DMS79 treated with DMSO at 0.1 percent for 48 hours (cell line): ENCODE measurements around the gene EXD2.
"Not testable (repeated sequence)": the region's sequence is repeated elsewhere in the genome, so short reads cannot be mapped to it uniquely, and the experiment has no call there.

Experiments used
- DNase-seq: peaks from one replicate; lab custom pipeline; 2025; lab: John Stamatoyannopoulos, UW

The EXD2 gene

DNA sequence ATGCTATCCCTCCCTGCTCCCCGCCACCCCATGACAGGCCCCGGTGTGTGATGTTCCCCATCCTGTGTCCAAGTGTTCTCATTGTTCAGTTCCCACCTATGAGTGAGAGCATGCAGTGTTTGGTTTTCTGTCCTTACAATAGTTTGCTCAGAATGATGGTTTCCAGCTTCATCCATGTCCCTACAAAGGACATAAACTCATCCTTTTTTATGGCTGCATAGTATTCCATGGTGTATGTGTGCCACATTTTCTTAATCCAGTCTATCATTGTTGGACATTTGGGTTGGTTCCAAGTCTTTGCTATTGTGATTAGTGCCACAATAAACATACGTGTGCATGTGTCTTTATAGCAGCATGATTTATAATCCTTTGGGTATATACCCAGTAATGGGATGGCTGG lies 86.1 kb downstream of the EXD2 start:
- DNase-seq: not testable (repeated sequence)

- no peak for DNase-seq
These were observed 89.5 kb downstream of the EXD2 start for GRCh38 chr14:69280746-69281291.

GRCh38 chr14:69281450-69282169 lies 90.3 kb downstream of the EXD2 start:
- peak; percentile 96 for DNase-seq

DNA sequence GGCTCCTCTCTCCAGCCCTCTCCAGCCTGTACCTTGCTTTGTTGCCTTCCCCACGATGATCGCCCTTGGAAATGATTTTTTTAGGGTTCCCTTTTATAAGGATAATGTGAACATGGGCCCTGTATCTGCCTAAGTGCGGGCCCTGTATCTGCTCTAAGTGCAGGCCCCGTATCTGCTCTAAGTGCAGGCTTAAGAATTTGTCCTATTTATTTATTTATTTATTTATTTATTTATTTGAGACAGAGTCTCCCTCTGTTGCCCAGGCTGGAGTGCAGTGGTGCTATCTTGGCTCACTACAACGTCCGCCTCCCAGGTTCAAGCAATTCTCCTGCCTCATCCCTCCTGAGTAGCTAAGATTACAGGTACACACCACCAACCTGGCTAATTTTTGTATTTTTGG lies 91.2 kb downstream of the EXD2 start:
- DNase-seq: no peak

- no peak for DNase-seq
These were observed 92.9 kb downstream of the EXD2 start for GRCh38 chr14:69284170-69284569.

- no peak for DNase-seq
These were observed 94.5 kb downstream of the EXD2 start for GRCh38 chr14:69285661-69286255.

- DNase-seq: peak; percentile 53
These were observed 96.1 kb downstream of the EXD2 start for GRCh38 chr14:69287098-69288010.

DNA sequence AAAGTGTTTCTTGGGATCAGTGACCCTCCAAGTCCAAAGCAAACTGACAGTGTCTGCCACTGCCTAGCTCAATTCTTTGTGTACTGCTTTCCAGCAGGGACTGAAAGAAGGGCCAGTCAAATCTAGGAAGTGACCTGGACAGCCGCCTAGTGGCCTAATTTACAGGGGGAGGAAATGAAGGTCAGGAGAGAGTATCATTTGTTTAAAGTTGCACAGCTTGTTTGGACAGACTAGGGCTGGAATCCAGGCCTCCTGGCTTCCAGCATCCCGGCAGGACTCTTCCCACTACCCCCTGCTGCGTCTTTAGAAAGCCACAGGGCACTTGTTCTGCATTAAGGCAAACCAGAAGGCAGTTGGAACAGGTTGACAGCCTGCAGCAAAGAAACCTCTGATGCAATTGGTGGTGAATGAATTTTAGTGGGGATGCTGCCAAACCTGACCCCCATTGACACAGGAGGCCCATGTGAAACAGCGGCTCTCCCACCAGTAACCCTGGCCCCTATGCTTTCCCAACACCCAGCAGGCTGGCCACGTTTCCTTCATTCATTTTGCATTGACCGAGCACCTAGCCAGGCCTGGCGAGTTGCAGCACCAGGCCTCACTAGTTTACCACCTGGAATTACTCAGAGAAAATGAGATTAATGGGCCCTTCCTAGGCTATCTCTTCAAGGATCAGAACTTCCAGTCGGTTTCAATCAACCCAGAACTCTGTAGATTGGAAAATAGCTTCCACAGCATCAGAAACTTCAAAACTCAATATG lies 96.9 kb downstream of the EXD2 start:
- peak; percentile 79 for DNase-seq

DNA sequence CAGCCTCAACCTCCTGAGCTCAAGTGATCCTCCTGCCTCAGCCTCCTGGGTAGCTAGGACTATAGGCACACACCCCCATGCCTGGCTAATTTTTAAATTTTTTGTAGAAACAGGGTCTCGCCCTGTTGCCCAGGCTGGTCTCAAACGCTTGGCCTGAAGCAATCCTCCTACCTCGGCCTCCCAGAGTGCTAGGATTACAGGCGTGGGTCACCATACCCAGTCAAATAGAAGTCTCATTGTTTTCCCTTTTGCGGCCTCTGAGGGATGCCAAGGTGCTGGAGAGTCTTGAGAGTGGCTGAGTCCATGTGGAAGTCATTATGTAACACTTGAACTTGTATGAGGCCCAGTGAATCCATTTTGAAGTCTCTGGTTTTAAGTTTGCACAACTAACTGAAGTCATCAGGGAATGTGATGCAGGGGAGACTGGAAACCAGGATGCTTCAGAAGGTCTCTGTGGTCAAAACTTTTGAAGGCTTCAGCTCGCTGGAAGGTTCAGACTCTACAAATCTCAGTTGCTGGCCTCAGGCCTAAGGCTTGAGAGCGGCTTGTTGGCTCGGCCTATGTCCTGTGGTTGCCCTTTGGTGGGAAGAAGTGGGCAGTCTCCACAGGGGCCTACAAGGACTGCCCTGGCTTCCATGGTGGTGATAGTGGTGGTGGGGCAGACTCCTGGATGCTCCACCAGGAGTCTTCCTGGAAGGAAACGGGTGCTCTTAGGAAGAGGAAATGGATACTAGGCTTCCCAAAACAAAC lies 97.8 kb downstream of the EXD2 start:
- no peak for DNase-seq

DNA sequence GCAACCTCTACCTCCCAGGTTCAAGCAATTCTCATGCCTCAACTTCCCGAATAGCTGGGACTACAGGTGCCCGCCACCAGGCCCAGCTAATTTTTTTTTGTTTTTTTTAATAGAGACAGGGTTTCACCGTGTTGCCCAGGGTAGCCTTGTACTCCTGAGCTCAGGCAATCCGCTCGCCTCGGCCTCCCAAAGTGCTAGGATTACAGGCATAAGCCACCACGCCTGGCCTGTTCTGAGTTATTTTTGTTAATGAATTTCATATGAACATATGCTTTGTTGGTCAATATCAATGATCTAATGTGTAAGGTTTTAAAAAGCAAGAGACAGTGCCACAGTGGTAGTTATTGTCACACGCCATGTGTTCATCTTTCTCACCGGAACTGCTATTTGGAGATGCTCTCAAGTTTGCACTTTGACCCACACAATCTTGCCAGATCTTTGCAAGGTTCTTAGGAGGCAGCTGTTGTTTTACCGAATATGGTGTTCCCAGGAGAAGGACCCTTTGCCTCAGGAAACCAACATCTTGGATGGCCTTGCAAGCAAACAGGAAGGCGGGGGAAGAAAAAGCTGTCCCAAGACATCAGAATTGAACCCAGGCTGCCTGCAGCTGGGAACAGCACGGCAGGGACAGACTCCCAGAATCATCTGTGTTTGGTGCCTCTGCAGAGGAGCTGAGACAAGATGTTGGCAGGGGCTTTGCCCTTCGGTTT lies 98.7 kb downstream of the EXD2 start:
- no peak for DNase-seq

GRCh38 chr14:69290881-69291280 lies 99.6 kb downstream of the EXD2 start:
- DNase-seq: not testable (repeated sequence)

DNA sequence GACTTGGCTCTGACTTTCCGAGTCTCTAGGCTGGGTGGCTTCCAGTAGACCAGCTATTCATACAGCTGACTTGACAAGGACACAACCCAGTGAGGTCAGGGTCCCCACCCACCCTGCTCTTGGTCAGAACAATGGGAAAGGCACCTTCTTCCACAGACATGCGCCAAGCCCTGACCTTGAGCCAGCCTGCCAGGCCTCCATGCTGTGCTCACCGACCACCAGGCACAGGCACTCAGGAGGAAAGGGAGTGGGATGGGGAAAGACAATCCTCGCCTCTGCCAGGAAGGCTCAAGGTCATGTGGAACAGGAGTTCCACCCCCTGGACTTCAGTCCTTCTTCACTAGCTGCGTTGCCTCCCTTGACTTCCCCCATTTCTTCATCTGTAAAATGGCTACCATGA lies 100.1 kb downstream of the EXD2 start:
- DNase-seq: no peak

GRCh38 chr14:69291891-69292561 lies 100.7 kb downstream of the EXD2 start:
- DNase-seq: no peak
